Astrocyte (in vitro differentiated cells and primary cell): Measurements from ENCODE around the gene KRT79. TPM values are rescaled to one million over a fixed set of nuclear protein-coding genes. Genes with fewer than 3 reads are reported as not detected.

Experiments
- DNase-seq: peaks from one replicate; pipeline ENCODE4 v3.0.0-alpha.2; 2010; ENCODE audit warnings: low read depth
- FAIRE-seq: peaks from 2 replicates; lab custom pipeline; 2011; peaks lifted over from hg19 to GRCh38; lab: Jason Lieb, UNC
- H2AFZ ChIP-seq: 2 replicates; pipeline ENCODE4 v1.6.0; 2012; ENCODE audit warnings: low read depth, low read length, inconsistent platforms
- H3K27ac ChIP-seq: 2 replicates; pipeline ENCODE4 v1.5.1; 2011; ENCODE audit warnings: low read depth, low read length, inconsistent platforms
- H3K27me3 ChIP-seq: 2 replicates; pipeline ENCODE4 v1.6.0; 2011; ENCODE audit warnings: low read length, inconsistent platforms; ENCODE audit not compliant: insufficient read depth
- H3K36me3 ChIP-seq: 2 replicates; pipeline ENCODE4 v1.5.1; 2011; ENCODE audit warnings: low read length, inconsistent platforms; ENCODE audit not compliant: insufficient read depth
- H3K4me1 ChIP-seq: 2 replicates; pipeline ENCODE4 v1.5.1; 2011; ENCODE audit warnings: low read length, inconsistent platforms; ENCODE audit not compliant: insufficient read depth
- H3K4me2 ChIP-seq: 2 replicates; pipeline ENCODE4 v1.6.0; 2012; ENCODE audit warnings: low read length, inconsistent platforms
- H3K4me3 ChIP-seq: 2 replicates; pipeline ENCODE4 v1.5.1; 2011; ENCODE audit warnings: low read depth, mild to moderate bottlenecking, low read length, inconsistent platforms; ENCODE audit not compliant: insufficient read depth
- H3K79me2 ChIP-seq: 2 replicates; pipeline ENCODE4 v1.6.0; 2012; ENCODE audit warnings: mild to moderate bottlenecking, low read length, inconsistent platforms; ENCODE audit not compliant: insufficient read depth
- H3K9ac ChIP-seq: 2 replicates; pipeline ENCODE4 v1.6.0; 2012; ENCODE audit warnings: mild to moderate bottlenecking, low read length, inconsistent platforms
- H3K9me3 ChIP-seq: 2 replicates; pipeline ENCODE4 v1.5.1; 2012; ENCODE audit warnings: low read depth, mild to moderate bottlenecking, low read length, inconsistent platforms; ENCODE audit not compliant: insufficient read depth
- H4K20me1 ChIP-seq: 2 replicates; pipeline ENCODE4 v1.6.0; 2012; ENCODE audit warnings: low read length, inconsistent platforms; ENCODE audit not compliant: insufficient read depth
- H3K27ac Mint-ChIP-seq: one replicate; pipeline ENCODE4 v1.8.0; 2021; ENCODE audit warnings: mild to moderate bottlenecking, mixed read lengths; ENCODE audit not compliant: unreplicated experiment
- H3K27me3 Mint-ChIP-seq: one replicate; pipeline ENCODE4 v1.8.0; 2021; ENCODE audit warnings: low read depth, mixed read lengths; ENCODE audit not compliant: unreplicated experiment
- H3K36me3 Mint-ChIP-seq: one replicate; pipeline ENCODE4 v1.8.0; 2021; ENCODE audit warnings: low read depth, mixed read lengths; ENCODE audit not compliant: unreplicated experiment
- H3K4me1 Mint-ChIP-seq: one replicate; pipeline ENCODE4 v1.8.0; 2021; ENCODE audit warnings: low read depth, mixed read lengths; ENCODE audit not compliant: unreplicated experiment
- H3K4me3 Mint-ChIP-seq: one replicate; pipeline ENCODE4 v1.8.0; 2021; ENCODE audit warnings: mild to moderate bottlenecking, moderate library complexity, mixed read lengths; ENCODE audit not compliant: unreplicated experiment
- H3K9me3 Mint-ChIP-seq: one replicate; pipeline ENCODE4 v1.8.0; 2021; ENCODE audit warnings: mild to moderate bottlenecking, mixed read lengths; ENCODE audit not compliant: unreplicated experiment
- CTCF ChIP-seq: IDR thresholded peaks from 2 replicates; pipeline ENCODE4 v1.5.1; 2011; ENCODE audit warnings: low read depth, mild to moderate bottlenecking, inconsistent platforms, low read length, moderate library complexity; ENCODE audit not compliant: insufficient read depth
- EZH2 ChIP-seq: IDR thresholded peaks from 2 replicates; pipeline ENCODE4 v1.6.1; 2012; ENCODE audit warnings: mild to moderate bottlenecking, low read length, inconsistent platforms; ENCODE audit not compliant: insufficient read depth
- total RNA-seq: library from RNA; stranded (reverse); gene quantifications from 2 replicates; pipeline ENCODE4 v1.2.1, GENCODE V29; 2021

Gene KRT79
- total RNA-seq, 1 donor from 2014 or later: 0.50 TPM

GRCh38 chr12:52823761-52824450, 10.2 kb downstream of the KRT79 start:
- FAIRE-seq (no peak), DNase-seq (no peak)
- H3K27ac ChIP-seq: no peak overlapping the region
- Mint-ChIP-seq H3K27ac (no peak overlapping the region), H3K9me3 (peaks cover 3% of the 10 kb centered on the region), H3K36me3 (peaks cover 4% of the 10 kb centered on the region), H3K27me3 (peaks cover 52% of the 10 kb centered on the region), H3K4me1 (peaks cover 23% of the 10 kb centered on the region), H3K4me3 (no peak overlapping the region)
- peaks cover 8% of the 10 kb centered on the region for H3K4me1 ChIP-seq
- no peak overlapping the region for H3K4me2 ChIP-seq
- no peaks in the 10 kb centered on the region for H3K79me2 ChIP-seq
- no peaks in the 10 kb centered on the region for H3K36me3 ChIP-seq
- TF ChIP-seq EZH2: no peak
- TF ChIP-seq CTCF: no peak
- no peak overlapping the region for H2AFZ ChIP-seq
- H4K20me1 ChIP-seq: no peaks in the 10 kb centered on the region
- no peak overlapping the region for H3K9ac ChIP-seq
- H3K4me3 ChIP-seq: no peak overlapping the region
- H3K27me3 ChIP-seq: peaks cover 4% of the 10 kb centered on the region
- H3K9me3 ChIP-seq: no peaks in the 10 kb centered on the region

- H3K4me2 ChIP-seq: no peak overlapping the region
- H2AFZ ChIP-seq: no peak overlapping the region
- H4K20me1 ChIP-seq: no peaks in the 10 kb centered on the region
- TF ChIP-seq EZH2: no peak
- TF ChIP-seq CTCF: no peak
- Mint-ChIP-seq H3K36me3 (peaks cover 4% of the 10 kb centered on the region), H3K4me1 (peaks cover 17% of the 10 kb centered on the region), H3K9me3 (peaks cover 3% of the 10 kb centered on the region), H3K4me3 (no peak overlapping the region), H3K27me3 (peaks cover 60% of the 10 kb centered on the region), H3K27ac (no peak overlapping the region)
- H3K27ac ChIP-seq: no peak overlapping the region
- H3K36me3 ChIP-seq: no peaks in the 10 kb centered on the region
- H3K9me3 ChIP-seq: no peaks in the 10 kb centered on the region
- no peak for DNase-seq
- H3K9ac ChIP-seq: no peak overlapping the region
- H3K79me2 ChIP-seq: no peaks in the 10 kb centered on the region
- H3K4me3 ChIP-seq: no peak overlapping the region
- peaks cover 4% of the 10 kb centered on the region for H3K27me3 ChIP-seq
- FAIRE-seq: no peak
- H3K4me1 ChIP-seq: peaks cover 8% of the 10 kb centered on the region
These were observed 11.2 kb downstream of the KRT79 start for GRCh38 chr12:52822771-52823510.
